Measurements from ENCODE around the gene CSAD.

- TF ChIP-seq CTCF (IDR thresholded peaks at IDR 0.05) (no peak), POLR2A (IDR thresholded peaks at IDR 0.05) (no peak)
Measured at GRCh38 chr12:53128780-53129569, 51.8 kb downstream of the CSAD start.

Measured in testis (tissue), 2 donors.